NCI-H2081 (cell line): ENCODE results near the gene CARD16.
"Not testable (repeated sequence)": the region's sequence is repeated elsewhere in the genome, so short reads cannot be mapped to it uniquely, and the experiment has no call there.

Source experiments
- DNase-seq, 2 experiments: peaks; one replicate each; lab custom pipeline; 2025; lab: John Stamatoyannopoulos, UW

CARD16 gene

GRCh38 chr11:105049481-105049880 is 4.3 kb upstream of the CARD16 start:
- no peak for DNase-seq

- DNase-seq = no peak
Observed at GRCh38 chr11:105046898-105047579, 1.9 kb upstream of the CARD16 start.

GRCh38 chr11:105045676-105046296 is 651 bp upstream of the CARD16 start:
- DNase-seq = no peak

GRCh38 chr11:105042178-105042577 is 3.0 kb downstream of the CARD16 start:
- DNase-seq = no peak

- DNase-seq = no peak
Observed at GRCh38 chr11:105040703-105041102, 4.4 kb downstream of the CARD16 start.

- no peak for DNase-seq
Observed at GRCh38 chr11:105034813-105035620, 10.1 kb downstream of the CARD16 start, which contains the start of gene CASP1. TSS of gene CASP1 (minus strand) at chr11:105035144. CDS start at chr11:105035113, 31 bp downstream.

- DNase-seq = not testable (repeated sequence)
Observed at GRCh38 chr11:105034388-105034787, 10.7 kb downstream of the CARD16 start.

- no peak for DNase-seq
Observed at GRCh38 chr11:105033781-105034180, 11.4 kb downstream of the CARD16 start.

- no peak for DNase-seq
Observed at GRCh38 chr11:105033343-105033742, 11.8 kb downstream of the CARD16 start.

GRCh38 chr11:105032495-105032894 is 12.6 kb downstream of the CARD16 start:
- DNase-seq = no peak

- no peak for DNase-seq
Observed at GRCh38 chr11:105027678-105028077, 17.5 kb downstream of the CARD16 start.

- no peak for DNase-seq
Observed at GRCh38 chr11:105024394-105024793, 20.7 kb downstream of the CARD16 start.

GRCh38 chr11:105023003-105023402 is 22.1 kb downstream of the CARD16 start, which contains the start of gene CASP5:
TSS of gene CASP5 (minus strand) at chr11:105023168. CDS start at chr11:105023136, 32 bp downstream.
- no peak for DNase-seq

GRCh38 chr11:105022527-105022926 is 22.6 kb downstream of the CARD16 start:
- no peak for DNase-seq

GRCh38 chr11:105007463-105007862 is 37.7 kb downstream of the CARD16 start:
- no peak for DNase-seq

- no peak for DNase-seq
Observed at GRCh38 chr11:105005451-105005845, 39.7 kb downstream of the CARD16 start.

- no peak for DNase-seq
Observed at GRCh38 chr11:105004021-105004420, 41.1 kb downstream of the CARD16 start.

GRCh38 chr11:105003151-105003550 is 42.0 kb downstream of the CARD16 start:
- DNase-seq = no peak

- no peak for DNase-seq
Observed at GRCh38 chr11:105000797-105001196, 44.3 kb downstream of the CARD16 start.

- DNase-seq = peak in 1 of 2 experiments; percentile 8
Observed at GRCh38 chr11:105000167-105000566, 45.0 kb downstream of the CARD16 start.

- DNase-seq = no peak
Observed at GRCh38 chr11:104999721-105000120, 45.4 kb downstream of the CARD16 start.

- no peak for DNase-seq
Observed at GRCh38 chr11:104997288-104997687, 47.8 kb downstream of the CARD16 start.

- DNase-seq = peak; percentile 41 to 80
Observed at GRCh38 chr11:104995001-104995408, 50.1 kb downstream of the CARD16 start.
